GM12878 (cell line): ENCODE data around the gene DNAJA1. TPM values are rescaled to one million over a fixed set of nuclear protein-coding genes. Genes with fewer than 3 reads are reported as not detected.

ENCODE experiments used
- ATF2 ChIP-seq: IDR thresholded peaks from 2 replicates; pipeline ENCODE4 v1.6.1; 2012; ENCODE audit warnings: low read length, inconsistent platforms
- ATF7 ChIP-seq: fragments of 450-650 bp; IDR thresholded peaks from 2 replicates; pipeline ENCODE4 v1.6.1; 2016; ENCODE audit warnings: low read depth, mild to moderate bottlenecking
- CBX5 ChIP-seq: sonication (generic); IDR thresholded peaks from 2 replicates; pipeline ENCODE4 v1.6.1; 2016; ENCODE audit warnings: low read depth, moderate library complexity, mild to moderate bottlenecking, inconsistent platforms
- DPF2 ChIP-seq: fragments of 450-650 bp; IDR thresholded peaks from 2 replicates; pipeline ENCODE4 v1.6.1; 2017; ENCODE audit warnings: mild to moderate bottlenecking
- FOS ChIP-seq: IDR thresholded peaks from 3 replicates; pipeline ENCODE4 v1.6.1; 2011; ENCODE audit warnings: borderline replicate concordance; ENCODE audit not compliant: insufficient read length; ENCODE audit errors: extremely low read depth
- FOXK2 ChIP-seq: fragments of 450-650 bp; IDR thresholded peaks from 2 replicates; pipeline ENCODE4 v1.6.1; 2017; ENCODE audit warnings: mild to moderate bottlenecking, moderate library complexity
- FOXM1 ChIP-seq: IDR thresholded peaks from 2 replicates; pipeline ENCODE4 v1.6.1; 2012; ENCODE audit warnings: low read depth, mild to moderate bottlenecking, inconsistent platforms, low read length, moderate library complexity
- NFIC ChIP-seq: IDR thresholded peaks from 2 replicates; pipeline ENCODE4 v1.6.1; 2012; ENCODE audit warnings: low read depth, mild to moderate bottlenecking, inconsistent platforms, low read length, moderate library complexity
- NR2C1 ChIP-seq: fragments of 450-650 bp; IDR thresholded peaks from 2 replicates; pipeline ENCODE4 v1.6.1; 2017; ENCODE audit warnings: antibody characterized with exemption, mild to moderate bottlenecking, moderate library complexity
- NR2F1 ChIP-seq: fragments of 450-650 bp; conservative IDR thresholded peaks from 2 replicates; pipeline ENCODE4 v1.6.1; 2017; ENCODE audit warnings: mild to moderate bottlenecking
- PML ChIP-seq: IDR thresholded peaks from 2 replicates; pipeline ENCODE4 v1.6.1; 2012; ENCODE audit warnings: low read length, inconsistent platforms
- POU2F2 ChIP-seq: IDR thresholded peaks from 3 replicates; pipeline ENCODE4 v1.6.1; 2011; ENCODE audit warnings: low read depth, mild to moderate bottlenecking, low read length, borderline replicate concordance
- PRDM15 ChIP-seq: fragments of 450-650 bp; formaldehyde crosslinking; IDR thresholded peaks from 2 replicates; pipeline ENCODE4 v1.4.0; 2020; ENCODE audit warnings: mild to moderate bottlenecking, moderate library complexity
- RAD21 ChIP-seq: IDR thresholded peaks from 2 replicates; pipeline ENCODE4 v1.6.1; 2011; ENCODE audit warnings: mild to moderate bottlenecking, low read depth, low read length, moderate library complexity; ENCODE audit not compliant: insufficient read depth
- RUNX3 ChIP-seq: IDR thresholded peaks from 2 replicates; pipeline ENCODE4 v1.6.1; 2012; ENCODE audit warnings: low read length, inconsistent platforms
- SMAD5 ChIP-seq: IDR thresholded peaks from 2 replicates; pipeline ENCODE4 v1.6.1; 2016; ENCODE audit warnings: antibody characterized with exemption, low read depth
- ZSCAN29 ChIP-seq: fragments of 450-650 bp; IDR thresholded peaks from 2 replicates; pipeline ENCODE4 v1.6.1; 2017; ENCODE audit warnings: mild to moderate bottlenecking, moderate library complexity
- polyA plus RNA-seq, 11 experiments: library from polyadenylated mRNA; depleted of rRNA in 4 of 11; unstranded in 6 of 11; stranded (reverse) in 5 of 11; fragments of >200 nt; fragmentation: Nextera tagmentation in 4 of 11; fragmentation: Illumina TruSeq in 1 of 11; extraction: Ambion mirVana in 4 of 11; extraction: Trizol in 1 of 11; gene quantifications; 1 replicate in 1 of 11; 2 replicates in 10 of 11; pipeline versions ENCODE4 v1.2.1 to v1.2.3, GENCODE V29; 2011 to 2016; ENCODE audit warnings: inconsistent platforms in 2 of 11, missing spikeins in 2 of 11, low read depth in 1 of 11
- total RNA-seq, 4 experiments: library from RNA; depleted of rRNA in 3 of 4; stranded (reverse); fragments of >200 nt in 3 of 4; fragmentation: Illumina TruSeq in 1 of 4; extraction: Trizol in 1 of 4; gene quantifications; 2 replicates each; pipeline versions ENCODE4 v1.2.1 to v1.2.3, GENCODE V29; 2013 to 2021
- TF ChIP-seq, protein P1 (sequence below): IDR thresholded peaks from 2 replicates; pipeline ENCODE4 v1.6.1; 2011; ENCODE audit warnings: mild to moderate bottlenecking, low read depth, low read length, moderate library complexity; ENCODE audit not compliant: insufficient replicate concordance
- TF ChIP-seq, protein P2 (sequence below): fragments of 450-650 bp; IDR thresholded peaks from 2 replicates; pipeline ENCODE4 v1.6.1; 2014; ENCODE audit warnings: mild to moderate bottlenecking
- TF ChIP-seq, protein P3 (sequence below): IDR thresholded peaks from 2 replicates; pipeline ENCODE4 v1.6.1; 2012; ENCODE audit warnings: low read depth, low read length, improper control_type of control experiment
- TF ChIP-seq, protein P4 (sequence below): fragments of 450-650 bp; IDR thresholded peaks from 2 replicates; pipeline ENCODE4 v1.6.1; 2017; ENCODE audit warnings: borderline replicate concordance

Gene DNAJA1
- total and polyA plus RNA-seq, 10 of the 15 experiments (the other 5 are each of a cell fraction or from before 2014, with no cell fraction given), result 69.7 to 206 (median 146) TPM

GRCh38 chr9:33017283-33018041 lies 7.6 kb upstream of the DNAJA1 start (continued):
- TF ChIP-seq PRDM15 (CRISPR knock-in tag), result no peak
- TF ChIP-seq, protein P1, sequence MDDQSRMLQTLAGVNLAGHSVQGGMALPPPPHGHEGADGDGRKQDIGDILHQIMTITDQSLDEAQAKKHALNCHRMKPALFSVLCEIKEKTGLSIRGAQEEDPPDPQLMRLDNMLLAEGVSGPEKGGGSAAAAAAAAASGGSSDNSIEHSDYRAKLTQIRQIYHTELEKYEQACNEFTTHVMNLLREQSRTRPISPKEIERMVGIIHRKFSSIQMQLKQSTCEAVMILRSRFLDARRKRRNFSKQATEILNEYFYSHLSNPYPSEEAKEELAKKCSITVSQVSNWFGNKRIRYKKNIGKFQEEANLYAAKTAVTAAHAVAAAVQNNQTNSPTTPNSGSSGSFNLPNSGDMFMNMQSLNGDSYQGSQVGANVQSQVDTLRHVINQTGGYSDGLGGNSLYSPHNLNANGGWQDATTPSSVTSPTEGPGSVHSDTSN, result no peak
- TF ChIP-seq RUNX3, result 0 out of 2 replicates have a peak, but pooled peaks have one; percentile 6
- no peak for TF ChIP-seq POU2F2
- TF ChIP-seq ZSCAN29, result no peak
- 0 out of 2 replicates have a peak, but pooled peaks have one; percentile 15 for TF ChIP-seq NR2C1
- TF ChIP-seq NR2F1, result peak; percentile 42; the same call in 1 of the 2 replicates
- no peak for TF ChIP-seq FOXM1
- TF ChIP-seq NFIC, result no peak
- TF ChIP-seq, protein P2, sequence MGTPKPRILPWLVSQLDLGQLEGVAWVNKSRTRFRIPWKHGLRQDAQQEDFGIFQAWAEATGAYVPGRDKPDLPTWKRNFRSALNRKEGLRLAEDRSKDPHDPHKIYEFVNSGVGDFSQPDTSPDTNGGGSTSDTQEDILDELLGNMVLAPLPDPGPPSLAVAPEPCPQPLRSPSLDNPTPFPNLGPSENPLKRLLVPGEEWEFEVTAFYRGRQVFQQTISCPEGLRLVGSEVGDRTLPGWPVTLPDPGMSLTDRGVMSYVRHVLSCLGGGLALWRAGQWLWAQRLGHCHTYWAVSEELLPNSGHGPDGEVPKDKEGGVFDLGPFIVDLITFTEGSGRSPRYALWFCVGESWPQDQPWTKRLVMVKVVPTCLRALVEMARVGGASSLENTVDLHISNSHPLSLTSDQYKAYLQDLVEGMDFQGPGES, result no peak
- peak; percentile 63; the same call in 1 of the 2 replicates for TF ChIP-seq ATF7
- no peak for TF ChIP-seq FOXK2
- TF ChIP-seq CBX5, result no peak
- TF ChIP-seq, protein P3, sequence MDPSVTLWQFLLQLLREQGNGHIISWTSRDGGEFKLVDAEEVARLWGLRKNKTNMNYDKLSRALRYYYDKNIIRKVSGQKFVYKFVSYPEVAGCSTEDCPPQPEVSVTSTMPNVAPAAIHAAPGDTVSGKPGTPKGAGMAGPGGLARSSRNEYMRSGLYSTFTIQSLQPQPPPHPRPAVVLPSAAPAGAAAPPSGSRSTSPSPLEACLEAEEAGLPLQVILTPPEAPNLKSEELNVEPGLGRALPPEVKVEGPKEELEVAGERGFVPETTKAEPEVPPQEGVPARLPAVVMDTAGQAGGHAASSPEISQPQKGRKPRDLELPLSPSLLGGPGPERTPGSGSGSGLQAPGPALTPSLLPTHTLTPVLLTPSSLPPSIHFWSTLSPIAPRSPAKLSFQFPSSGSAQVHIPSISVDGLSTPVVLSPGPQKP, result no peak
- TF ChIP-seq RAD21, result no peak
- TF ChIP-seq, protein P4, sequence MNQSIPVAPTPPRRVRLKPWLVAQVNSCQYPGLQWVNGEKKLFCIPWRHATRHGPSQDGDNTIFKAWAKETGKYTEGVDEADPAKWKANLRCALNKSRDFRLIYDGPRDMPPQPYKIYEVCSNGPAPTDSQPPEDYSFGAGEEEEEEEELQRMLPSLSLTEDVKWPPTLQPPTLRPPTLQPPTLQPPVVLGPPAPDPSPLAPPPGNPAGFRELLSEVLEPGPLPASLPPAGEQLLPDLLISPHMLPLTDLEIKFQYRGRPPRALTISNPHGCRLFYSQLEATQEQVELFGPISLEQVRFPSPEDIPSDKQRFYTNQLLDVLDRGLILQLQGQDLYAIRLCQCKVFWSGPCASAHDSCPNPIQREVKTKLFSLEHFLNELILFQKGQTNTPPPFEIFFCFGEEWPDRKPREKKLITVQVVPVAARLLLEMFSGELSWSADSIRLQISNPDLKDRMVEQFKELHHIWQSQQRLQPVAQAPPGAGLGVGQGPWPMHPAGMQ, result no peak
- 0 out of 2 replicates have a peak, but pooled peaks have one; percentile 20 for TF ChIP-seq DPF2
- no peak for TF ChIP-seq FOS
- TF ChIP-seq PML, result no peak
- TF ChIP-seq ATF2, result 0 out of 2 replicates have a peak, but pooled peaks have one; percentile 15
- no peak for TF ChIP-seq SMAD5
